ENCODE measurements around the gene ZEB2. TPM values are rescaled to one million over a fixed set of nuclear protein-coding genes. Genes with fewer than 3 reads are reported as not detected.
A peak's percentile ranks its signal among the peaks of the same experiment; 100 is the strongest.

The ZEB2 gene
- total RNA-seq, 1 donor from 2014 or later: 0.07 TPM

DNA sequence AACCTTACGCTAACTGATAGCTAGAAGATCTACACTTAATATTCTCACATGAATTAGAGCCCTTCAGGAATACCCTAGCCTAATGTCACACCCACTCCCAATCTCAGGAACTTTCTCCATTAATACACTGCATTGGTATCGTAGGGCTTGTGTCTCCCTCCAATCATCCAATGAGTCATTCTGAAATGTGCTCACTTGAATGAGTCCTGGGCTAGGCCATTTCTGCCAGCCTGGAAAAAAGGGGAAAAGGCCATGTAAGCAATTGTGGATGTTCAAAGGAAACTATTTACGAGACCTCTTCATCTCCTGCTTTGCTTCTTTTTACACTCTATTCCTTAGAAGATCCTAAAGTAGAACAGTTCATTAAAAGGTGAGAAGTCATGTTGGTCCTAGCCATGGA, 18.8 kb downstream of the ZEB2 start:
- Mint-ChIP-seq H3K27ac (no peak overlapping the region), H3K36me3 (ENCODE audit: insufficient read depth) (no peaks in the 10 kb centered on the region), H3K4me3 (ENCODE audit: low read depth) (no peak overlapping the region), H3K27me3 (peaks cover 71% of the 10 kb centered on the region), H3K4me1 (ENCODE audit: low read depth) (peaks cover 21% of the 10 kb centered on the region), H3K9me3 (ENCODE audit: low read depth) (no peaks in the 10 kb centered on the region)
- TF ChIP-seq, protein P1, sequence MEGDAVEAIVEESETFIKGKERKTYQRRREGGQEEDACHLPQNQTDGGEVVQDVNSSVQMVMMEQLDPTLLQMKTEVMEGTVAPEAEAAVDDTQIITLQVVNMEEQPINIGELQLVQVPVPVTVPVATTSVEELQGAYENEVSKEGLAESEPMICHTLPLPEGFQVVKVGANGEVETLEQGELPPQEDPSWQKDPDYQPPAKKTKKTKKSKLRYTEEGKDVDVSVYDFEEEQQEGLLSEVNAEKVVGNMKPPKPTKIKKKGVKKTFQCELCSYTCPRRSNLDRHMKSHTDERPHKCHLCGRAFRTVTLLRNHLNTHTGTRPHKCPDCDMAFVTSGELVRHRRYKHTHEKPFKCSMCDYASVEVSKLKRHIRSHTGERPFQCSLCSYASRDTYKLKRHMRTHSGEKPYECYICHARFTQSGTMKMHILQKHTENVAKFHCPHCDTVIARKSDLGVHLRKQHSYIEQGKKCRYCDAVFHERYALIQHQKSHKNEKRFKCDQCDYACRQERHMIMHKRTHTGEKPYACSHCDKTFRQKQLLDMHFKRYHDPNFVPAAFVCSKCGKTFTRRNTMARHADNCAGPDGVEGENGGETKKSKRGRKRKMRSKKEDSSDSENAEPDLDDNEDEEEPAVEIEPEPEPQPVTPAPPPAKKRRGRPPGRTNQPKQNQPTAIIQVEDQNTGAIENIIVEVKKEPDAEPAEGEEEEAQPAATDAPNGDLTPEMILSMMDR (IDR thresholded peaks at IDR 0.05; ENCODE audit: unreplicated experiment): no peak
- DNase-seq (ENCODE audit: low spot score, unreplicated experiment): no peak

GRCh38 chr2:144500563-144500962, 19.4 kb downstream of the ZEB2 start:
- Mint-ChIP-seq H3K4me3 (ENCODE audit: low read depth) (no peak overlapping the region), H3K4me1 (ENCODE audit: low read depth) (peaks cover 17% of the 10 kb centered on the region), H3K27ac (no peak overlapping the region), H3K27me3 (peaks cover 74% of the 10 kb centered on the region), H3K9me3 (ENCODE audit: low read depth) (no peaks in the 10 kb centered on the region), H3K36me3 (ENCODE audit: insufficient read depth) (no peaks in the 10 kb centered on the region)
- DNase-seq (ENCODE audit: low spot score, unreplicated experiment): no peak
- TF ChIP-seq, protein P1 (IDR thresholded peaks at IDR 0.05; ENCODE audit: unreplicated experiment): no peak

GRCh38 chr2:144498277-144498676, 21.6 kb downstream of the ZEB2 start:
- Mint-ChIP-seq H3K27ac (peak overlapping the region; percentile 71), H3K36me3 (ENCODE audit: insufficient read depth) (no peaks in the 10 kb centered on the region)

DNA sequence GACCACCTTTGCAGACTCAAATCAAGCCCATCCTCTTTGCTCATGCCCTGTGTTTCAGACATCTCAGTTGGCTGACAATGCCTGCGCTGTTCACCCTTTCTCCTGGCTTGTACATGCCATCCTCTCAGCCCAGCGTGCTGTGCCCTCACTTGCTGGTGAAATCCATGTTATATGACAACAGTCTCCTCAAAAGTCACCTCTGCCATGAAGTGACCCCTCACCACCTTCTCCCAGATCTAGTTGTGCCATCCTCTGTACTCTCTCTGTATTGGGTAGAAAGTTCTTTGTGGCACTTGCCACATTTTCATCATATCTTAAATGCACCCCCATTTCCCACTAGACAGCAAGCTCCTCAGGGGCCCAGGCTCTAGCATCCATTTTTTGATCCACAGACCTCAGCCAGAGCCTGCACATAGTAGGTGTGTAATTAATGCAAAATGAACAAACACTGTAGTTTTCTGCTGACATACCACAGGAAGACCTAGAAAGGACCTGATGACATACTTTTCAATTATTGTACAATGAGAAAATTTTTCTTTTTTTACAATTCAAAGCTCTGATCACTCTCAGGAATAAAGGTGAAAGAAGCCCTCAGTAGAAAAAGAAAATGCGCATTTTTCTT, 22.8 kb downstream of the ZEB2 start:
- Mint-ChIP-seq H3K27me3 (peaks cover 67% of the 10 kb centered on the region), H3K9me3 (ENCODE audit: low read depth) (no peaks in the 10 kb centered on the region), H3K4me1 (ENCODE audit: low read depth) (no peaks in the 10 kb centered on the region), H3K4me3 (ENCODE audit: low read depth) (no peak overlapping the region), H3K36me3 (ENCODE audit: insufficient read depth) (no peaks in the 10 kb centered on the region), H3K27ac (no peak overlapping the region)
- TF ChIP-seq, protein P1 (IDR thresholded peaks at IDR 0.05; ENCODE audit: unreplicated experiment): no peak
- no peak for DNase-seq (ENCODE audit: low spot score, unreplicated experiment)

More at GRCh38 chr2:144498277-144498676, 21.6 kb downstream of the ZEB2 start:
- TF ChIP-seq, protein P1 (IDR thresholded peaks at IDR 0.05; ENCODE audit: unreplicated experiment): no peak
- Mint-ChIP-seq H3K27me3 (peaks cover 66% of the 10 kb centered on the region), H3K4me3 (ENCODE audit: low read depth) (no peak overlapping the region), H3K9me3 (ENCODE audit: low read depth) (no peaks in the 10 kb centered on the region), H3K4me1 (ENCODE audit: low read depth) (peaks cover 4% of the 10 kb centered on the region)
- no peak for DNase-seq (ENCODE audit: low spot score, unreplicated experiment)

- no peaks in the 10 kb centered on the region for H3K4me1 Mint-ChIP-seq (ENCODE audit: low read depth)
Observed at GRCh38 chr2:144496092-144496976, 23.6 kb downstream of the ZEB2 start.

More at GRCh38 chr2:144496092-144496976, 23.6 kb downstream of the ZEB2 start:
- TF ChIP-seq, protein P1 (IDR thresholded peaks at IDR 0.05; ENCODE audit: unreplicated experiment): no peak
- Mint-ChIP-seq H3K27ac (no peak overlapping the region), H3K4me3 (ENCODE audit: low read depth) (no peak overlapping the region), H3K36me3 (ENCODE audit: insufficient read depth) (no peaks in the 10 kb centered on the region), H3K9me3 (ENCODE audit: low read depth) (no peaks in the 10 kb centered on the region), H3K27me3 (peaks cover 68% of the 10 kb centered on the region)
- no peak for DNase-seq (ENCODE audit: low spot score, unreplicated experiment)
